Kidney epithelial cell (primary cell): ENCODE results near the gene OR51L1. TPM values are rescaled to one million over a fixed set of nuclear protein-coding genes. Genes with fewer than 3 reads are reported as not detected.
A peak's percentile ranks its signal among the peaks of the same experiment; 100 is the strongest.

Experiments
- DNase-seq: peaks from one replicate; pipeline ENCODE4 v3.0.0-alpha.2; 2010; ENCODE audit warnings: low read depth
- H3K27me3 ChIP-seq: 2 replicates; pipeline ENCODE4 v1.6.0; 2011; ENCODE audit warnings: low read length; ENCODE audit not compliant: control insufficient read depth, insufficient read depth
- H3K36me3 ChIP-seq: 2 replicates; pipeline ENCODE4 v1.5.1; 2011; ENCODE audit warnings: low read length; ENCODE audit not compliant: control insufficient read depth, insufficient read depth
- H3K4me3 ChIP-seq: 2 replicates; pipeline ENCODE4 v1.5.1; 2011; ENCODE audit warnings: low read depth, mild to moderate bottlenecking, control low read depth, low read length
- CTCF ChIP-seq: IDR thresholded peaks from 2 replicates; pipeline ENCODE4 v1.5.1; 2011; ENCODE audit warnings: mild to moderate bottlenecking, moderate library complexity, low read length, control low read depth, inconsistent platforms; ENCODE audit not compliant: insufficient read depth, poor library complexity, severe bottlenecking
- total RNA-seq: library from RNA; depleted of rRNA; stranded (reverse); fragments of >200 nt; gene quantifications from 2 replicates; pipeline ENCODE4 v1.2.3, GENCODE V29; 2015

OR51L1 gene
- total RNA-seq, 1 donor from 2014 or later: not detected

- Histone ChIP-seq H3K27me3 (no peaks in the 10 kb centered on the region), H3K4me3 (no peak overlapping the region), H3K36me3 (no peaks in the 10 kb centered on the region)
- no peak for TF ChIP-seq CTCF
- peak; percentile 14 for DNase-seq
Measured at GRCh38 chr11:4975436-4975835, 19.2 kb upstream of the OR51L1 start.

- no peaks in the 10 kb centered on the region for H3K27me3 ChIP-seq
- DNase-seq: no peak
- no peak overlapping the region for H3K4me3 ChIP-seq
- no peak for TF ChIP-seq CTCF
- H3K36me3 ChIP-seq: no peaks in the 10 kb centered on the region
Measured at GRCh38 chr11:4979036-4979435, 15.6 kb upstream of the OR51L1 start.

- no peak for DNase-seq
- H3K4me3 ChIP-seq: no peak overlapping the region
- no peak for TF ChIP-seq CTCF
- no peaks in the 10 kb centered on the region for H3K27me3 ChIP-seq
- no peaks in the 10 kb centered on the region for H3K36me3 ChIP-seq
Measured at GRCh38 chr11:4982678-4983077, 12.0 kb upstream of the OR51L1 start.

GRCh38 chr11:4983841-4984240, 10.8 kb upstream of the OR51L1 start:
- no peak overlapping the region for H3K4me3 ChIP-seq
- H3K27me3 ChIP-seq: no peaks in the 10 kb centered on the region
- H3K36me3 ChIP-seq: no peaks in the 10 kb centered on the region
- no peak for TF ChIP-seq CTCF
- DNase-seq: peak; percentile 78

GRCh38 chr11:4991060-4991459, 3.6 kb upstream of the OR51L1 start:
- Histone ChIP-seq H3K27me3 (no peaks in the 10 kb centered on the region), H3K36me3 (no peaks in the 10 kb centered on the region), H3K4me3 (no peak overlapping the region)
- TF ChIP-seq CTCF: peak; percentile 45
- no peak for DNase-seq

- TF ChIP-seq CTCF: peak; percentile 71
- no peak overlapping the region for H3K4me3 ChIP-seq
- H3K27me3 ChIP-seq: no peaks in the 10 kb centered on the region
- H3K36me3 ChIP-seq: no peaks in the 10 kb centered on the region
- peak; percentile 10 for DNase-seq
Measured at GRCh38 chr11:5004424-5005274, 10.0 kb downstream of the OR51L1 start.
